Measurements from ENCODE around the gene KIF18B.
"Not testable (repeated sequence)": the region's sequence is repeated elsewhere in the genome, so short reads cannot be mapped to it uniquely, and the experiment has no call there.

Gene KIF18B

DNA sequence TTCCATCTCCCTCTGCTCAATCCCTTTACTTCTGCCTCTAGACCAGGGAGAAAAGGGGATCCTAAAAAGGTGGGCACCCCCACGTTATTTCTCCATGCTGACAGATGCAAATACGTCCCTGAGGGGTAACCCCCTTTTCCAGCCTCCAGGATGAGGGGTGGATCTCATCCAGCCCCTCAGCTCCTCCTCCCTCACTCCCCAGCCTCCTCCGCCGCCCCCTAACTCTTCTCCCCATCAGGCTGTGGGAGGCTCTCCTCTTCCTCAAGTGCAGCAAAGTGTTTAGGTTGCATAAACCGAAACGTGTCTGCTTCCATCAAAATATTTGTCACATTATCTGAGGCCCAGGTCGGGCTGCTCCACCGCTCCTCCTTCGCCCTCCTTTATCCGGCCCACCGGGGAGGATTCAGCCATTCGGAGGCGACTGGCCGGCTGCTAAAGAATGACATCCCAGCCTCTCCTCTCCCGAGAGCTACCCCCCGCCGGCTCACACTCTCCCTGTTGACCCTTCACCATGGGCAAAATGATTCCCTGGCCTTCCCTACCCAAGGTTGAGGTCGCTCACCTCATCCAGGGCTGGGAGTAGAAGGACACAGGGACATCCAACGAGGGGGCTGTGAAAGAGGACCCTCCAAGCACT, 21.7 kb upstream of the KIF18B start:
- DNase-seq = no peak

DNA sequence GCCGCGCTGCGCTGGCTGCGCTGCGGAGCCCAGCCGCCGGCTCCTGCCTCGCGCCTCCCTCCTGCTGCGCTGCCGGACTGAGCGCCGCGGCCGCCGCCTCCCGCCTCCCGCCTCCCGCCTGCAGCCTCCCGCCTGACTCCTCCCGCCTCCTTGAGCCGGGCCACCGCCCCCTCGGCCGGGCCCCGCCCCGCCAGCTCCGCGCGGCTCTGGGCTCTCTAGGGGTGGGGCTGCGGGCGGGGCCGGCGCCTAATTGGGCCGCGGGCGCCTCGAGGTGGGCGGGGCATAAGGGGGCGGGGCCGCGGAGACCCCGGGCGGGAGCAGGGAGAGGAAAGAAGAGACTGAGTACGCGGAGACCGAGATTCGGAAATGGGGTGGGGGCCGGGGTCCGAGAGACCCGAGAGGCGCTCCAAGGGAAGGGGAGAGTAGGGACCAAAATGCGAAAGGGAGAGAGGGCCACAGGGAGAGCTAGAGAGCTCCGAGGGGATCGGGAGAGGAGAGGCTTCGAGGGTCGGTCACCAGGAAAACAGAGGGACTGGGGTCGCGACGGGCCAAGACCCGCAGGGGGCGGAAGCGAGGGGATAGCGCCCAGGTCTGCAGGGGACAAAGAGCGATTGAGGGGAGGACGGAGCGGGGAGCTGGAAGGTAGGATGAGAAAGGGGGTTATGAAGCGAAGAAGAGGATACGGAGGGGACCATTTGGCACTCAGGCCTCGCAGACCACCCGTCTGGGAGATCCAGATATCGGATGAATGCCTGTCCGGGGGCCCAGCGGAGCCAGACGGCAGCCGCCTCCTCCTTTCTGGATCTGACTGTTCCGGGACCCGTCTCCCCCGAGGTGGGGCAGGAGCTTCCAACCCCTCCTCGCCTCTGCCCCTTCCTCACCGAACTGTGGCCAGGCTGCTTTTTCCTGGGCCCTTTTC, 20.9 kb upstream of the KIF18B start, which contains the start of gene C1QL1:
Gene C1QL1 (minus strand): TSS at position 79 of the 919 bp plus-strand sequence. CDS start 255 bp downstream, outside the sequence.
- peak; percentile 78 to 86 for DNase-seq

DNA sequence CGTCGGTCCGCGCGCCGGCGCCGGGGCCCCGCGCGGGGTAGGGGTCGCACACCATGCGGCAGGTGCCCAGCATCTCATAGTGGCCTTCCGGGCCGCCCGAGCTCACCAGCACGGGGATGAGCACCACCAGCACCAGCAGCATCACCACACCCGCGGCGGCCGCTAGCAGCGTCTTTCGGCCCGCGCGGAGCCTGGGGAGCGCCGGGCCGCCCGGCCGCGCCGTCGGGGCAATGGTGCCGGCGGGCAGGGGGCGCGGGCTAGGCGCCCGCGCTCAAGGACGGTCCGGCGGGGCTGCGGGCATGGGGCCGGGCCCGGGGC, 20.3 kb upstream of the KIF18B start:
- no peak for DNase-seq

- no peak for DNase-seq
Observed at GRCh38 chr17:44967026-44967906, 19.7 kb upstream of the KIF18B start.

DNA sequence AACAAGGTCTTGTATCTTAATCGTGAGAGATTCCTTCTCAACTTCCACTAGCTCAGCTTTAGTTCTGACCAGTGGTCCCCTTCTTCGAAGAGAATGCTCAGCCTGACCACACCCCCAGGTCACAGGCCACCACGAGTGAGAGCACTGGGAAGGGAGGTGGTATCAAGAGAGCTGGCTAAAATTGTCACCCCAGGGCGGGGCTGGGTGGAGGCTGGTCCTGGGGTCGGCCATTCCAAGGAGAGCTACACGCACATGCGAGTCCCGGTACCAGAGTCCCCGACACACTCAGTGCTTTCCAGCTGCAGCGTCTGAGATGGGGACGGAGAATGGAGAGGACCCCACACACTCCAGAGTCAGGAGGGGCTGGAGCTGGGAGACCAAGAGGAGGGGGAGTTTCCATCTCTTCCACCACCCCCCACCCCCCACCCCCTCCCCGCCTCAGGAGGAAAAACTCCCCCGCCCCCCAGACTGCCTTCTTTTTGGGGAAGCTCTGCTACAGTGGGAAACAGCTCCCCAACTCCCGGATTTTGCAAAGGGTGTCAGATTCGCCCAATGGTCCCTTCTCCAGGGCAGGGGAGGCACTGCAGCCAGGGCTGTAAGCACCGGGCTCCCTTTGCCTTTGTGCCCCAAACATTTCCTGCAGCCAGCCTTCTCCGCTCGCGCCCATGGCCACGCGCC, 18.9 kb upstream of the KIF18B start:
- no peak for DNase-seq

GRCh38 chr17:44965481-44966234, 18.1 kb upstream of the KIF18B start:
- DNase-seq = no peak

DNA sequence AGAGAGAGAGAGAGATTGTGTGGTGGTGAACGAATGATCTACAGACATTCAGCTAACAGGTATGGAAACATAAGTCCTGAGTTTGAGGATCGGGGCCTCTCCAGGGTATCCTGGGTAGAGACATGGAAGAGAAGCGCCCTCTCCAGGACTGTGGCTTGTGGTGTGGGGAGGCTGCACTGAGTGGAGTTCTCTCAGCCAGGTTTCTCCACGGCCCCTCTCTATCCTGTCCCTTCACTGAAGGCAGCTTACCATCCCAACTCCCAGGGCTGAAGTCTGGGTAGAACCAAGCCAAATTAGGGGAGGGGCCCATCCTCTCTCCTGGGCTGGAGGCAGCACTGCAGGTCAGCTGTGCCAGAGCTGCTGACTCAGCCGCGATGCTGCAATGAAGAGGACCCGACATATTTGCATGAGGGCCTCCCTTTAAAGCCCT, 14.4 kb upstream of the KIF18B start:
- DNase-seq = no peak

GRCh38 chr17:44960691-44961090, 13.1 kb upstream of the KIF18B start:
- DNase-seq = no peak

- no peak for DNase-seq
Observed at GRCh38 chr17:44959821-44960531, 12.4 kb upstream of the KIF18B start.

- DNase-seq = peak in 1 of 2 experiments; percentile 18
Observed at GRCh38 chr17:44956998-44957981, 9.7 kb upstream of the KIF18B start.

- peak; percentile 21 to 23 for DNase-seq
Observed at GRCh38 chr17:44955674-44956425, 8.3 kb upstream of the KIF18B start.

DNA sequence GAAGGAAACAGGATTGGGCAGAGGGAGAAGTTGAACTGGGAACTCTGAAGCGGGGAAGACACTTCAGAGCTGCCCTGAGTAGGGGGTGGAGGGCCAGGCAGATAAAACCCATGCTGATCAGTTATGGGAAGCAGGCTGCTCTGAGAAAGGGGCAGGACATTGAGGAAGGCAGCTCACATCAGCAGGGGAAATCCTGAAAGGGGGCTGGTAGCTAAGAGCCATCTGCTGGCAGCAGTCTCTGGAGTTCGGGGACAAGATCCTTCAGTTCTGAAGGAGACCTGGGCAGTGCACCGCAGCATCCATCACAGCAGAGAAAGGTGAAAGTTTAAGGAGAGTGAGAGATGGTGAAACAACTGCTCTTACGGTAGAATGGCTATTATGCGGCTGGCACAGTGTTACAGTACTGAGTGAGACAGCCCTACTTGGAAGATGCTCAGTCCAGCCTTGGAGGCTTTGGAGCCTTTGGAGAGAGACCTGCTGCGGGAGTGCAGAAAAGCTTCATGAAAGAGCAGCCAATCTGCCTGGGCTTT, 5.4 kb upstream of the KIF18B start:
- DNase-seq = no peak

- DNase-seq = no peak
Observed at GRCh38 chr17:44948315-44948795, 782 bp upstream of the KIF18B start.

GRCh38 chr17:44945652-44946051, 1.9 kb downstream of the KIF18B start:
- DNase-seq = not testable (repeated sequence)

DNA sequence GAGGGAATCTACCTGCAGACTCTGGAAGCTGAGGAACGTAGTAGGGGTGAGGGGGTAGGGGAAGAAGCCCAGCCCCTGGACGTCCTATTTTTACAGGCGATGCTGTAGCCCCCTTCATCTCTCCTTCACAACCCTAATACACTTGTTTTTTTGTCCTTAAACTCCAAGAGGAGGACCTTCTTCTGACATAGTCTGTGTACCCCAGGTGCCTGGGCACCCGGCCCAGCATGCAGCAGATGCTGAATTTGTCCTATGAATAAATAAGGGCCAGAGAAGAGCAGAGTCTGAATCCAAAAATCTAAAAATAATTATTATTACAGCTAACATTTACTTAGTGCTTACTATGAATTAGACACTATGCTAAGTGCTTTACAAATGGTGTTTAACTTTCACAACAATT, 5.1 kb downstream of the KIF18B start:
- no peak for DNase-seq

DNA sequence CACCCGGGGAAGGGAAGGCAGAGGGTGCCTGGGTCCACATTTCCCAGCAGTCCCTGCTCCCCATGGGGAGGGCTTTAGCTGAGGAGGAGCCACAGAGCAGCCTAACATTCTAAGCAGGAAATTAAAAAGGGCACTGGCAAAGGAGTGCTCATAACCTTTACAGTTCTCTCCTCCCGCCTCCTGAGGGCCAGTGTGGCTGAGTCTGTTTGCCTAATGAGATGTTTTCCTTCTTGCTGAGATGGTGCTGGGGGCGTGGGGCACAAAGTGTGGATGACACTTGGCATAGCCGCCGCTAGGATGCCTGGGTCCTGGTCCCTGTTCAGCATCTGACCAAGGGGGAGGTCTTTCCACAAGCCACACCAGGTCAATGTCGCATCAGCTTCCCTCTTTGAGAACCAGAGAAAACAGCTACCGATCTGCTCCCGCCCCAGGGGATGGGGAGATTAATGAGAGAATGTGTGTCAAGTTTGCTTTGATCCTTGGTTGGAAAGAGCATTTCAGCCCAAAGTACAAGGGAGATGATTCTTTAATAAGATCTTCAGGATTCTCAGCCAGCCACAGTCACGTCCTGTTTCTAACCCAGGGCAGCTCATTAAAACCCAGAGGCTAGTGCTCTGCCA, 5.8 kb downstream of the KIF18B start:
- DNase-seq = no peak

DNA sequence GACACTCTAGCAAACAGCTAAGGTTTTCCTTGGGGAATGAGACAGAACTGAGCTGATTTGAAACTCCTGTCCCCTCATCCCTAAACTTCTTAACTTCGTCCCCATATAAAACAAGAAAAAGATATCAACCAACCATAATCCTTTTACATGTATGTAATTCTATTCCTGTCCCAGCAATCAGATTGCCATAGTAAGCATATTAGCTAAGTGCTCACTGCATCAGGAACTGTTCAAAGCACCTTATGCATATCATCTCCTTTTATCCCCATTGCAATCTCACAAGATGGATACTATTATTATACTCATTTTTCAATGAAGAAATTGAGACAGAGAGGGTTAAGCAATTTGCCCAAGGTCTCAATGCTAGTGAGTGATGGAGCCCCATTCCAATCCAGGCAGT, 6.8 kb downstream of the KIF18B start:
- DNase-seq = no peak

GRCh38 chr17:44940317-44940716, 7.3 kb downstream of the KIF18B start:
- DNase-seq = no peak
